ENCODE results near the gene IGHMBP2. TPM values are rescaled to one million over a fixed set of nuclear protein-coding genes. Genes with fewer than 3 reads are reported as not detected.

The IGHMBP2 gene
- total and polyA plus RNA-seq, 9 of the 15 experiments (the other 6 are each of a cell fraction or from before 2014, with no cell fraction given): 1.6 to 24.8 (median 14.5) TPM

GRCh38 chr11:68880851-68881250 is 22.8 kb upstream of the IGHMBP2 start:
- ATAC-seq (no peak), DNase-seq (ENCODE audit: extremely low read depth in 1 of 4, low spot score in 3 of 4) (no peak), FAIRE-seq (no peak)
- Histone ChIP-seq H3K36me3 (ENCODE audit: control insufficient read depth, insufficient read depth, low read length) (no peaks in the 10 kb centered on the region), H3K4me3 (no peak overlapping the region), H3K27me3 (ENCODE audit: control insufficient read depth in 2 of 2, insufficient read depth in 2 of 2, low read length in 2 of 2) (no peaks in the 10 kb centered on the region), H4K20me1 (replicated peaks; ENCODE audit: control insufficient read depth, insufficient read depth, low read length) (no peaks in the 10 kb centered on the region), H3K27ac (ENCODE audit: extremely low read depth, low read depth, low read length) (no peak overlapping the region), H3K9me1 (ENCODE audit: control insufficient read depth, insufficient read depth, low read length) (no peaks in the 10 kb centered on the region), H3K4me1 (replicated peaks in 1 of 2; ENCODE audit: control insufficient read depth in 2 of 2, insufficient read depth in 2 of 2, low read length in 2 of 2) (no peaks in the 10 kb centered on the region; a peak in 2 of 5 replicates), H3K9me3 (replicated peaks; ENCODE audit: control insufficient read depth, insufficient read depth, low read depth, low read length) (no peaks in the 10 kb centered on the region), H3K9ac (ENCODE audit: insufficient read depth in 1 of 2, low read depth in 2 of 2, low read length in 2 of 2) (no peak overlapping the region), H3K4me2 (ENCODE audit: insufficient read depth, low read length) (no peak overlapping the region), H2AFZ (ENCODE audit: low read depth, low read length) (no peak overlapping the region), H3K79me2 (ENCODE audit: control insufficient read depth, insufficient read depth, low read length) (no peaks in the 10 kb centered on the region)
- intact Hi-C loops (cut with micrococcal nuclease): no loop called here
- no TSS peak for BruUV-seq (replicated peaks)
- TF ChIP-seq CTCF (IDR thresholded peaks at IDR 0.05 in 2 of 3, conservative IDR thresholded peaks at IDR 0.05 in 1 of 3; ENCODE audit: insufficient read depth in 2 of 3, low read depth in 1 of 3, low read length in 3 of 3): no peak
- TF ChIP-seq ZNF12 (CRISPR knock-in tag; IDR thresholded peaks at IDR 0.05): peak; percentile 91; the same call in 1 of the 2 replicates
- no peak for TF ChIP-seq ZNF583 (CRISPR knock-in tag; IDR thresholded peaks at IDR 0.05)
- no peak for TF ChIP-seq ZNF24 (IDR thresholded peaks at IDR 0.05)
- 77% methylated on average over 5 of the region's 5 CpGs for WGBS (ENCODE audit: insufficient coverage, low coverage, missing lambda C conversion rate)
- in situ Hi-C loops (cut with MboI): no loop called here
- CTCF ChIA-PET (ENCODE audit: low intra/inter-chr PET ratio): no interaction called here
- POLR2A ChIA-PET: interaction anchor here (1.1 kb wide), 1 partner anchor 7 kb away, joined by 3 read pairs; no protein-coding TSS in a partner anchor

- in situ Hi-C loops (cut with MboI): no loop called here
- no peaks in the 10 kb centered on the region for H3K79me2 ChIP-seq (ENCODE audit: control insufficient read depth, insufficient read depth, low read length)
- no peak for ATAC-seq
- BruUV-seq (replicated peaks): no TSS peak
- no peak for FAIRE-seq
- no peak for DNase-seq (ENCODE audit: extremely low read depth in 1 of 4, low spot score in 3 of 4)
- ChIA-PET POLR2A (no interaction called here), CTCF (ENCODE audit: low intra/inter-chr PET ratio) (no interaction called here)
- intact Hi-C loops (cut with micrococcal nuclease): no loop called here
- H3K4me1 ChIP-seq (replicated peaks in 1 of 2; ENCODE audit: control insufficient read depth in 2 of 2, insufficient read depth in 2 of 2, low read length in 2 of 2): no peaks in the 10 kb centered on the region; a peak in 2 of 5 replicates
- H3K4me3 ChIP-seq: no peak overlapping the region
- no peaks in the 10 kb centered on the region for H3K36me3 ChIP-seq (ENCODE audit: control insufficient read depth, insufficient read depth, low read length)
- H3K9me3 ChIP-seq (replicated peaks; ENCODE audit: control insufficient read depth, insufficient read depth, low read depth, low read length): no peaks in the 10 kb centered on the region
- no peak overlapping the region for H3K27ac ChIP-seq (ENCODE audit: extremely low read depth, low read depth, low read length)
- TF ChIP-seq ELF4 (CRISPR knock-in tag; IDR thresholded peaks at IDR 0.05) (no peak), SMAD3 (CRISPR knock-in tag; conservative IDR thresholded peaks at IDR 0.05) (no peak), FOXA1 (IDR thresholded peaks at IDR 0.05; ENCODE audit: borderline replicate concordance) (no peak)
- no peaks in the 10 kb centered on the region for H4K20me1 ChIP-seq (replicated peaks; ENCODE audit: control insufficient read depth, insufficient read depth, low read length)
- H3K9me1 ChIP-seq (ENCODE audit: control insufficient read depth, insufficient read depth, low read length): no peaks in the 10 kb centered on the region
- no peak overlapping the region for H3K9ac ChIP-seq (ENCODE audit: insufficient read depth in 1 of 2, low read depth in 2 of 2, low read length in 2 of 2)
- no peak overlapping the region for H3K4me2 ChIP-seq (ENCODE audit: insufficient read depth, low read length)
- H2AFZ ChIP-seq (ENCODE audit: low read depth, low read length): no peak overlapping the region
- 93% methylated on average over 1 of the region's 2 CpGs for WGBS (ENCODE audit: insufficient coverage, low coverage, missing lambda C conversion rate)
- H3K27me3 ChIP-seq (ENCODE audit: control insufficient read depth in 2 of 2, insufficient read depth in 2 of 2, low read length in 2 of 2): no peaks in the 10 kb centered on the region
Observed at GRCh38 chr11:68881320-68881719, 22.4 kb upstream of the IGHMBP2 start.
